ENCODE measurements around the gene SAE1. TPM values are rescaled to one million over a fixed set of nuclear protein-coding genes. Genes with fewer than 3 reads are reported as not detected.

SAE1 gene
- total RNA-seq, 1 experiment from 2014 or later: 140 TPM

- ATAC-seq: no peak
- ChIA-PET CTCF (no interaction called here), POLR2A (no interaction called here)
- DNase-seq (ENCODE audit: low read depth, low spot score): no peak
- TF ChIP-seq POLR2AphosphoS5 (IDR thresholded peaks at IDR 0.05; ENCODE audit: low read depth, low read length) (no peak), SIN3A (IDR thresholded peaks at IDR 0.05; ENCODE audit: borderline replicate concordance, insufficient read depth, low read depth, low read length) (no peak), TCF7L2 (IDR thresholded peaks at IDR 0.05; ENCODE audit: low read depth, low read length) (no peak), REST (IDR thresholded peaks at IDR 0.05; ENCODE audit: insufficient read depth in 1 of 2, low read depth in 2 of 2, low read length in 1 of 2) (no peak), CTCF (IDR thresholded peaks at IDR 0.05) (no peak)
- H3K4me1 ChIP-seq (ENCODE audit: control insufficient read depth, insufficient read depth, low read length): peaks cover 17% of the 10 kb centered on the region
- no peaks in the 10 kb centered on the region; the same call in 1 of the 2 replicates for H3K36me3 ChIP-seq (ENCODE audit: control insufficient read depth, insufficient read depth, low read length)
- BruUV-seq (replicated peaks): no TSS peak
- in situ Hi-C loops (cut with HindIII; ENCODE audit: low pct_unique_long_range_greater_than_20kb, low sequenced_read_pairs) (no loop called here), intact Hi-C loops (cut with micrococcal nuclease; ENCODE audit: unreplicated experiment) (no loop called here)
- H3K27ac ChIP-seq (ENCODE audit: low read length): no peak overlapping the region
- H3K27me3 ChIP-seq (ENCODE audit: control insufficient read depth, insufficient read depth, low read length): no peaks in the 10 kb centered on the region
- H3K4me3 ChIP-seq (ENCODE audit: low read depth in 2 of 2, low read length in 2 of 2): no peak overlapping the region
- no peaks in the 10 kb centered on the region for H3K9me3 ChIP-seq (ENCODE audit: control insufficient read depth, insufficient read depth, low read depth, low read length)
Measured at GRCh38 chr19:47183601-47184000, 53.0 kb downstream of the SAE1 start.

GRCh38 chr19:47186446-47187334 is 56.1 kb downstream of the SAE1 start:
- H3K9me3 ChIP-seq (ENCODE audit: control insufficient read depth, insufficient read depth, low read depth, low read length): no peaks in the 10 kb centered on the region
- in situ Hi-C loops (cut with HindIII; ENCODE audit: low pct_unique_long_range_greater_than_20kb, low sequenced_read_pairs): no loop called here
- H3K4me1 ChIP-seq (ENCODE audit: control insufficient read depth, insufficient read depth, low read length): peaks cover 45% of the 10 kb centered on the region
- DNase-seq (ENCODE audit: low read depth, low spot score) (no peak), ATAC-seq (no peak)
- TSS peak; percentile 8 for BruUV-seq (replicated peaks)
- ChIA-PET POLR2A (no interaction called here), CTCF (no interaction called here)
- no peaks in the 10 kb centered on the region for H3K27me3 ChIP-seq (ENCODE audit: control insufficient read depth, insufficient read depth, low read length)
- H3K36me3 ChIP-seq (ENCODE audit: control insufficient read depth, insufficient read depth, low read length): peaks cover 2% of the 10 kb centered on the region; the same call in 1 of the 2 replicates
- TF ChIP-seq POLR2AphosphoS5 (IDR thresholded peaks at IDR 0.05; ENCODE audit: low read depth, low read length): no peak
- TF ChIP-seq TCF7L2 (IDR thresholded peaks at IDR 0.05; ENCODE audit: low read depth, low read length): no peak
- TF ChIP-seq CTCF (IDR thresholded peaks at IDR 0.05): no peak
- no peak for TF ChIP-seq REST (IDR thresholded peaks at IDR 0.05; ENCODE audit: insufficient read depth in 1 of 2, low read depth in 2 of 2, low read length in 1 of 2)
- no peak for TF ChIP-seq SIN3A (IDR thresholded peaks at IDR 0.05; ENCODE audit: borderline replicate concordance, insufficient read depth, low read depth, low read length)
- intact Hi-C loops (cut with micrococcal nuclease; ENCODE audit: unreplicated experiment): no loop called here
- H3K4me3 ChIP-seq (ENCODE audit: low read depth in 2 of 2, low read length in 2 of 2): no peak overlapping the region
- H3K27ac ChIP-seq (ENCODE audit: low read length): peak overlapping the region; percentile 50; the same call in 1 of the 2 replicates

All from Panc1 (cell line).